HepG2 (cell line): ENCODE data around the gene EFNA2. TPM values are rescaled to one million over a fixed set of nuclear protein-coding genes. Genes with fewer than 3 reads are reported as not detected.

ENCODE experiments used
- FOSL1 ChIP-seq: sonication (generic); formaldehyde crosslinking; IDR thresholded peaks from 2 replicates; pipeline ENCODE4 v1.9.0; 2021; ENCODE audit warnings: missing genetic modification reagents, borderline replicate concordance
- FOXK2 ChIP-seq: fragments of 450-650 bp; IDR thresholded peaks from 2 replicates; pipeline ENCODE4 v1.6.1; 2016
- HDAC2 ChIP-seq: sonication (generic); formaldehyde crosslinking; IDR thresholded peaks from 2 replicates; pipeline ENCODE4 v1.4.0; 2020; ENCODE audit warnings: missing genetic modification reagents
- HOXA7 ChIP-seq: sonication (generic); formaldehyde crosslinking; IDR thresholded peaks from 2 replicates; pipeline ENCODE4 v1.8.1; 2022; ENCODE audit warnings: mild to moderate bottlenecking, missing genetic modification reagents, moderate library complexity
- KLF13 ChIP-seq: sonication (generic); formaldehyde crosslinking; IDR thresholded peaks from 2 replicates; pipeline ENCODE4 v1.4.0; 2020; ENCODE audit warnings: mild to moderate bottlenecking, missing genetic modification reagents
- MTA1 ChIP-seq: sonication (generic); formaldehyde crosslinking; IDR thresholded peaks from 2 replicates; pipeline ENCODE4 v1.4.0; 2020; ENCODE audit warnings: missing genetic modification reagents, mild to moderate bottlenecking, borderline replicate concordance
- MYC ChIP-seq: sonication (generic); formaldehyde crosslinking; IDR thresholded peaks from 2 replicates; pipeline ENCODE4 v1.9.0; 2021; ENCODE audit warnings: missing genetic modification reagents, borderline replicate concordance
- NFKBIZ ChIP-seq: IDR thresholded peaks from 2 replicates; pipeline ENCODE4 v1.6.1; 2018; ENCODE audit warnings: missing genetic modification reagents, missing compliant biosample characterization
- PHB2 ChIP-seq: fragments of 450-650 bp; IDR thresholded peaks from 2 replicates; pipeline ENCODE4 v1.6.1; 2018; ENCODE audit not compliant: partially characterized antibody
- RELA ChIP-seq: sonication (generic); formaldehyde crosslinking; IDR thresholded peaks from 2 replicates; pipeline ENCODE4 v1.4.0; 2020; ENCODE audit warnings: missing genetic modification reagents
- RXRB ChIP-seq: IDR thresholded peaks from 2 replicates; pipeline ENCODE4 v1.6.1; 2016; ENCODE audit warnings: borderline replicate concordance, missing genetic modification reagents, missing compliant biosample characterization
- ZBTB7B ChIP-seq: sonication (generic); formaldehyde crosslinking; IDR thresholded peaks from 2 replicates; pipeline ENCODE4 v1.4.0; 2020; ENCODE audit warnings: missing genetic modification reagents
- ZNF337 ChIP-seq: sonication (generic); formaldehyde crosslinking; IDR thresholded peaks from 2 replicates; pipeline ENCODE4 v1.5.1; 2020; ENCODE audit warnings: missing genetic modification reagents, low read depth, mild to moderate bottlenecking, borderline replicate concordance
- ZNF432 ChIP-seq: sonication (generic); formaldehyde crosslinking; IDR thresholded peaks from 2 replicates; pipeline ENCODE4 v1.5.0; 2020; ENCODE audit warnings: missing genetic modification reagents, mild to moderate bottlenecking, borderline replicate concordance
- ZNF629 ChIP-seq: sonication (generic); formaldehyde crosslinking; conservative IDR thresholded peaks from 2 replicates; pipeline ENCODE4 v1.5.0; 2020; ENCODE audit warnings: missing genetic modification reagents
- ZNF790 ChIP-seq: sonication (generic); formaldehyde crosslinking; IDR thresholded peaks from 2 replicates; pipeline ENCODE4 v1.8.0; 2022; ENCODE audit warnings: missing genetic modification reagents, mild to moderate bottlenecking, borderline replicate concordance
- polyA plus RNA-seq, 8 experiments: library from polyadenylated mRNA; depleted of rRNA in 3 of 8; stranded (reverse) in 7 of 8; unstranded in 1 of 8; fragments of >200 nt; fragmentation: Illumina TruSeq in 4 of 8; extraction: Trizol in 4 of 8; gene quantifications; 2 replicates each; pipeline versions ENCODE4 v1.2.1 to v1.2.3, GENCODE V29; 2011 to 2016; ENCODE audit warnings: low read depth in 4 of 8, missing spikeins in 1 of 8, mixed read lengths in 1 of 8; ENCODE audit not compliant: insufficient read depth in 1 of 8
- total RNA-seq, 5 experiments: library from RNA; depleted of rRNA; stranded (reverse); fragments of >200 nt; fragmentation: Illumina TruSeq; extraction: Trizol; gene quantifications; 2 replicates each; pipeline ENCODE4 v1.2.3, GENCODE V29; 2016; ENCODE audit warnings: low read depth in 1 of 5
- TF ChIP-seq, protein P1 (sequence below): sonication (generic); formaldehyde crosslinking; IDR thresholded peaks from 2 replicates; pipeline ENCODE4 v1.5.1; 2020; ENCODE audit warnings: mild to moderate bottlenecking, missing genetic modification reagents
- TF ChIP-seq, protein P2 (sequence below): sonication (generic); formaldehyde crosslinking; IDR thresholded peaks from 2 replicates; pipeline ENCODE4 v1.8.0; 2022; ENCODE audit warnings: missing genetic modification reagents, low read depth, mild to moderate bottlenecking, borderline replicate concordance
- TF ChIP-seq, protein P3 (sequence below): sonication (generic); formaldehyde crosslinking; conservative IDR thresholded peaks from 2 replicates; pipeline ENCODE4 v1.5.0; 2020; ENCODE audit warnings: missing genetic modification reagents
- TF ChIP-seq, protein P4 (sequence below): sonication (generic); formaldehyde crosslinking; IDR thresholded peaks from 2 replicates; pipeline ENCODE4 v1.4.0; 2020; ENCODE audit warnings: missing genetic modification reagents
- TF ChIP-seq, protein P5 (sequence below): IDR thresholded peaks from 2 replicates; pipeline ENCODE4 v1.6.1; 2018; ENCODE audit warnings: missing genetic modification reagents, mild to moderate bottlenecking, missing compliant biosample characterization

EFNA2 gene
- total and polyA plus RNA-seq, 2 of the 13 experiments (the other 11 are each of a cell fraction or from before 2014, with no cell fraction given), result 6.0 to 9.9 TPM

DNA sequence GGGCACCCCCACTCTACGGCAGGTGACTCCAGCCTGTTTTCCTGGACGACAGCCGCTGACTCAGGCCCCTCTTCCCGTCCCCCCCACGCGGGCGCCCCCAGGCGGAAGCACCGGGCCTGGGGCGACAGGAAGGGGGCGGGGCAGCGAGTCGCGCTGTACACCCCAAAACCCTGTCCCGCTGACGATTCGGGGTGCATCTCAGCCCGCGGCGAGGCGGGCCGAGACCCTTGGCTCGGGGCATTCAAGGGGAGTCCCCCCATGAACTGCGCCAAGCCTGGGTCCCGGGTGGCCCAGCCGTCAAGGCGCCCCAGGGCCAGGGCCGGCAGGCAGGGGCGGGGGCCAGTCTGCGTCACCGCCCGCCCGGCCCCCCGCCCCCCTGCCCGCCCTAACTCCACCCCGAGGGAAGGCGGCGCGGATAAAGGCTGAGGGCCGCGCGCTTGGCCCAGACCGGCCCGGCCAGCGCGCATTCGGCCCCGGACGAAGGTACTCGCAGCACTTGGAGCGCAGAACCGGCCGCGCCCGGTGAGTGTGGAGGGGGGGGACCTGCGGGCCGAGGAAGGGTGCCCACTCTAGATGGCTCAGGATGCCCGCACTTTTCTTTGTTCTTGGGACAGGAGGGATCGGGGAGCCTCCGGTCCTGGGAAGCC is 37.4 kb upstream of the EFNA2 start, which contains the start of gene MIDN (continued):
- TF ChIP-seq HOXA7 (CRISPR knock-in tag) (no peak), MYC (peak; percentile 40; the same call in 1 of the 2 replicates), KLF13 (no peak), PHB2 (no peak), RELA (no peak; the same call in 1 of the 2 replicates), FOSL1 (peak; percentile 45; the same call in 1 of the 2 replicates), RXRB (CRISPR knock-in tag) (0 out of 2 replicates have a peak, but pooled peaks have one; percentile 21), MTA1 (CRISPR knock-in tag) (no peak; the same call in 1 of the 2 replicates), HDAC2 (CRISPR knock-in tag) (0 out of 2 replicates have a peak, but pooled peaks have one; percentile 46), ZNF629 (CRISPR knock-in tag) (no peak), ZBTB7B (CRISPR knock-in tag) (peak; percentile 75; the same call in 1 of the 2 replicates), ZNF432 (CRISPR knock-in tag) (no peak), FOXK2 (no peak), ZNF790 (CRISPR knock-in tag) (0 out of 2 replicates have a peak, but pooled peaks have one; percentile 69), NFKBIZ (CRISPR knock-in tag) (peak; percentile 81; the same call in 1 of the 2 replicates), ZNF337 (CRISPR knock-in tag) (no peak)
- TF ChIP-seq, protein P1, sequence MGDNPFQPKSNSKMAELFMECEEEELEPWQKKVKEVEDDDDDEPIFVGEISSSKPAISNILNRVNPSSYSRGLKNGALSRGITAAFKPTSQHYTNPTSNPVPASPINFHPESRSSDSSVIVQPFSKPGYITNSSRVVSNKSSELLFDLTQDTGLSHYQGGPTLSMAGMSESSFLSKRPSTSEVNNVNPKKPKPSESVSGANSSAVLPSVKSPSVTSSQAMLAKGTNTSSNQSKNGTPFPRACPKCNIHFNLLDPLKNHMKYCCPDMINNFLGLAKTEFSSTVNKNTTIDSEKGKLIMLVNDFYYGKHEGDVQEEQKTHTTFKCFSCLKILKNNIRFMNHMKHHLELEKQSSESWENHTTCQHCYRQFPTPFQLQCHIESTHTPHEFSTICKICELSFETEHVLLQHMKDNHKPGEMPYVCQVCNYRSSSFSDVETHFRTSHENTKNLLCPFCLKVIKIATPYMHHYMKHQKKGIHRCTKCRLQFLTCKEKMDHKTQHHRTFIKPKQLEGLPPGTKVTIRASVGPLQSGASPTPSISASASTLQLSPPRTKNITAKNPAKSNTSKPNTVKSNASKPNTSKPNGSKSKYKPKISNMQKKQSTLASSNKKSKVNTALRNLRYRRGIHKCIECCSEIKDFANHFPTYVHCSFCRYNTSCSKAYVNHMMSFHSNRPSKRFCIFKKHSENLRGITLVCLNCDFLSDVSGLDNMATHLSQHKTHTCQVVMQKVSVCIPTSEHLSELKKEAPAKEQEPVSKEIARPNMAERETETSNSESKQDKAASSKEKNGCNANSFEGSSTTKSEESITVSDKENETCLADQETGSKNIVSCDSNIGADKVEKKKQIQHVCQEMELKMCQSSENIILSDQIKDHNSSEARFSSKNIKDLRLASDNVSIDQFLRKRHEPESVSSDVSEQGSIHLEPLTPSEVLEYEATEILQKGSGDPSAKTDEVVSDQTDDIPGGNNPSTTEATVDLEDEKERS (CRISPR knock-in tag), result 0 out of 2 replicates have a peak, but pooled peaks have one; percentile 8
- TF ChIP-seq, protein P2, sequence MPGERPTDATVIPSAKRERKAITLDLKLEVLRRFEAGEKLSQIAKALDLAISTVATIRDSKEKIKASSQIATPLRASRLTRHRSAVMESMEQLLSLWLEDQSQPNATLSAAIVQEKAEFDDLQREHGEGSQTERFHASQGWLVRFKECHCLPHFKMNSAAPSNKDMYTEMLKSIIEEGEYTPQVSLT (CRISPR knock-in tag), result no peak; the same call in 1 of the 2 replicates
- TF ChIP-seq, protein P3, sequence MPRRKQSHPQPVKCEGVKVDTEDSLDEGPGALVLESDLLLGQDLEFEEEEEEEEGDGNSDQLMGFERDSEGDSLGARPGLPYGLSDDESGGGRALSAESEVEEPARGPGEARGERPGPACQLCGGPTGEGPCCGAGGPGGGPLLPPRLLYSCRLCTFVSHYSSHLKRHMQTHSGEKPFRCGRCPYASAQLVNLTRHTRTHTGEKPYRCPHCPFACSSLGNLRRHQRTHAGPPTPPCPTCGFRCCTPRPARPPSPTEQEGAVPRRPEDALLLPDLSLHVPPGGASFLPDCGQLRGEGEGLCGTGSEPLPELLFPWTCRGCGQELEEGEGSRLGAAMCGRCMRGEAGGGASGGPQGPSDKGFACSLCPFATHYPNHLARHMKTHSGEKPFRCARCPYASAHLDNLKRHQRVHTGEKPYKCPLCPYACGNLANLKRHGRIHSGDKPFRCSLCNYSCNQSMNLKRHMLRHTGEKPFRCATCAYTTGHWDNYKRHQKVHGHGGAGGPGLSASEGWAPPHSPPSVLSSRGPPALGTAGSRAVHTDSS, result no peak
- TF ChIP-seq, protein P4, sequence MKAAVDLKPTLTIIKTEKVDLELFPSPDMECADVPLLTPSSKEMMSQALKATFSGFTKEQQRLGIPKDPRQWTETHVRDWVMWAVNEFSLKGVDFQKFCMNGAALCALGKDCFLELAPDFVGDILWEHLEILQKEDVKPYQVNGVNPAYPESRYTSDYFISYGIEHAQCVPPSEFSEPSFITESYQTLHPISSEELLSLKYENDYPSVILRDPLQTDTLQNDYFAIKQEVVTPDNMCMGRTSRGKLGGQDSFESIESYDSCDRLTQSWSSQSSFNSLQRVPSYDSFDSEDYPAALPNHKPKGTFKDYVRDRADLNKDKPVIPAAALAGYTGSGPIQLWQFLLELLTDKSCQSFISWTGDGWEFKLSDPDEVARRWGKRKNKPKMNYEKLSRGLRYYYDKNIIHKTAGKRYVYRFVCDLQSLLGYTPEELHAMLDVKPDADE, result no peak
- TF ChIP-seq, protein P5, sequence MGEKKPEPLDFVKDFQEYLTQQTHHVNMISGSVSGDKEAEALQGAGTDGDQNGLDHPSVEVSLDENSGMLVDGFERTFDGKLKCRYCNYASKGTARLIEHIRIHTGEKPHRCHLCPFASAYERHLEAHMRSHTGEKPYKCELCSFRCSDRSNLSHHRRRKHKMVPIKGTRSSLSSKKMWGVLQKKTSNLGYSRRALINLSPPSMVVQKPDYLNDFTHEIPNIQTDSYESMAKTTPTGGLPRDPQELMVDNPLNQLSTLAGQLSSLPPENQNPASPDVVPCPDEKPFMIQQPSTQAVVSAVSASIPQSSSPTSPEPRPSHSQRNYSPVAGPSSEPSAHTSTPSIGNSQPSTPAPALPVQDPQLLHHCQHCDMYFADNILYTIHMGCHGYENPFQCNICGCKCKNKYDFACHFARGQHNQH (CRISPR knock-in tag), result peak; percentile 75
